ENCODE results near the gene DPM2. TPM values are rescaled to one million over a fixed set of nuclear protein-coding genes. Genes with fewer than 3 reads are reported as not detected.

DPM2 gene
- total RNA-seq, 4 donors from 2014 or later, result 17.3 to 43.3 (median 35.5) TPM

DNA sequence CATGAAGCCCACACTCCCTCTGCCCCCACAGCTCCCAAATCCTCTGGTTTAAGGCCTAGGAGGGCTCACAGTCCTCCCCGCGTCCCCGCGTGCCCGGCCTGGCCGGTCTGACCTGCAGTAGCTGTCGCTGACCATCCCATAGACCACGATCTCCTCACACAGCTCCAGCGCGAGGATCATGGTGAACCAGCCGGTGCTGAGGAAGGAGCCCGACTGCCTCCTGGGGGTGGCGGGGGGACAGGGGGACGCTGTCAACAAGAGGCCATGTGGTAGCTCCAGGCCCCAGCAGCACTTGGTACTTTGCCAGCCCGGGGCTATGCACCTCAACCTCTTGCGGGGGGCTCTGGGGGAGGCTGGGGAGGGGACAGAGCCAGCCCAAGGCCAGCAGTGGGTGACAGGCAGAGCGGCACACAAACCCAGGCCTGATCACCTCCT, 27.8 kb downstream of the DPM2 start:
- no peak for TF ChIP-seq CTCF (IDR thresholded peaks at IDR 0.05)
- Histone ChIP-seq H3K9me3 (no peaks in the 10 kb centered on the region), H3K4me3 (replicated peaks in 1 of 3) (no peak overlapping the region), H3K27me3 (no peaks in the 10 kb centered on the region), H3K27ac (peak overlapping the region in 1 of 3 donors; percentile 38), H3K36me3 (peaks cover 0 to 3% of the 10 kb centered on the region in 2 donors), H3K4me1 (peaks cover 27 to 51% of the 10 kb centered on the region in 2 donors)
- intact Hi-C loops (cut with DNase I), result no loop called here
- DNase-seq, result no peak
- WGBS, 2 donors, result 89 to 100% methylated on average over 2 to 12 of the region's 17 CpGs

DNA sequence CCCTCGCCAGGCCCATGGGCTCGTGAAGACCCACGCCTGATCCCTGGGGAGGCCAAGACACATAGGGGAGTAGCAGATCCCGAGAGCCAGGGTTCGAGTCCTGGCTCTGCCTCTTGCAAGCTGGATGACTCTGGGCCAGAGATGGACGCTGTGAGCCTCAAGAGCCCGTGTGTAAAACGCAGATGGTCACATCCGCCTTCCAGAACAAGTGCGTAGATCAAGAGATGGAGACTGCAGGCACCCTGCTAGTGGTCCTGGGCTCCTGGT, 29.1 kb downstream of the DPM2 start:
- Histone ChIP-seq H3K36me3 (peaks cover 0 to 3% of the 10 kb centered on the region in 2 donors), H3K27me3 (no peaks in the 10 kb centered on the region), H3K9me3 (no peaks in the 10 kb centered on the region), H3K4me3 (replicated peaks in 1 of 3) (no peak overlapping the region), H3K27ac (no peak overlapping the region), H3K4me1 (peaks cover 40 to 64% of the 10 kb centered on the region in 2 donors)
- DNase-seq, result no peak
- TF ChIP-seq CTCF (IDR thresholded peaks at IDR 0.05) (no peak), POLR2A (IDR thresholded peaks at IDR 0.05) (no peak)
- 93 to 95% methylated on average over 10 of the region's 10 CpGs for WGBS, 2 donors
- intact Hi-C loops (cut with DNase I), result no loop called here

GRCh38 chr9:127907867-127908659, 29.6 kb downstream of the DPM2 start:
- H3K27ac ChIP-seq, result no peak overlapping the region
- H3K27me3 ChIP-seq, result no peaks in the 10 kb centered on the region
- no peak overlapping the region for H3K4me3 ChIP-seq (replicated peaks in 1 of 3)
- H3K36me3 ChIP-seq, result peaks cover 0 to 3% of the 10 kb centered on the region in 2 donors
- intact Hi-C loops (cut with DNase I), result no loop called here
- WGBS, 2 donors, result 86 to 88% methylated on average over 27 to 32 of the region's 35 CpGs
- H3K9me3 ChIP-seq, result no peaks in the 10 kb centered on the region
- no peak for DNase-seq
- peaks cover 45 to 69% of the 10 kb centered on the region in 2 donors for H3K4me1 ChIP-seq
- no peak for TF ChIP-seq CTCF (IDR thresholded peaks at IDR 0.05)
- TF ChIP-seq POLR2A (IDR thresholded peaks at IDR 0.05), result no peak

GRCh38 chr9:127905788-127906191, 31.9 kb downstream of the DPM2 start:
- TF ChIP-seq POLR2A (IDR thresholded peaks at IDR 0.05) (peak in 1 of 2 donors; percentile 23), CTCF (IDR thresholded peaks at IDR 0.05) (no peak)
- 25 to 40% methylated on average over 12 of the region's 12 CpGs for WGBS, 2 donors
- peaks cover 0 to 3% of the 10 kb centered on the region in 2 donors for H3K36me3 ChIP-seq
- H3K9me3 ChIP-seq, result no peaks in the 10 kb centered on the region
- intact Hi-C loops (cut with DNase I), result no loop called here
- peak; percentile 89 to 90 for DNase-seq
- no peak overlapping the region for H3K4me3 ChIP-seq (replicated peaks in 1 of 3)
- H3K27ac ChIP-seq, result peak overlapping the region; percentile 70 to 83 (median 80)
- H3K4me1 ChIP-seq, result peaks cover 41 to 52% of the 10 kb centered on the region in 2 donors
- no peaks in the 10 kb centered on the region for H3K27me3 ChIP-seq

DNA sequence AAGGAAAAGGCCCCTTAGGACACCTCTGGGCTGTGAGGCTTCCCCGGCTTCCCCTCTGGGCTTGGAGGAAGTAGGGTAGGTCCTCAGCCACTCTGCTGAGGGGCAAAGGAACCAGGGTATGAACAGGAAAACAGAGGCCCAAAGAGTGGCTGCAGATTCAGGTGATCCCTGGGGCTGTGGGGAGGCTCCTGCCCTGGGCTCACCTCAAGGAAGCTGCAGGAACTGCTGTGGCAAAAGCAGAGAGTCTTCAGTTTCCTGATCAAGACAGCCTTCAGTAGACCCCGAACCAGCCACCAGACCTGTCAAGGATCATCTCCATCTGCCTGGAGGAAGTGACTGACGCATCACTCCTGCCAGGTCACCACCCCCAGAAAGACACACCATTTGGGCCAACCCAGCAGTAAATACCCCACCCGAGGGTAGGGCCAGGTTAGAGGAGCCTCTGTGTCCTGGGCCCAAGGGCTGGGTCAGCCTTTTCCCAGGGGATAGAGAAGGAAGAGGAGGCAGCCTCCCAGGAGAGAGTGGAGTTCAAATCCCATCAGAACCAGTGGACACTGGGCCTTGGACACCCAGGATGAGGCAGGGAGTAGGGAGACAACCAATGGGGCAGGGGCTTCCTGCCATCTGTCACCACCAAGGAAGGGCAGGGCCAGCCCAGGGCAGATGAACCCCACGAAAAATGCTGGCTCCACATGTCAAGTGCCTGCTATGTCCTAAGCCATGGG, 32.5 kb downstream of the DPM2 start:
- 56 to 69% methylated on average over 2 to 5 of the region's 5 CpGs for WGBS, 2 donors
- TF ChIP-seq CTCF (IDR thresholded peaks at IDR 0.05), result no peak
- TF ChIP-seq POLR2A (IDR thresholded peaks at IDR 0.05), result no peak
- DNase-seq, result no peak
- Histone ChIP-seq H3K4me3 (replicated peaks in 1 of 3) (no peak overlapping the region), H3K9me3 (no peaks in the 10 kb centered on the region), H3K36me3 (peaks cover 0 to 3% of the 10 kb centered on the region in 2 donors), H3K27me3 (no peaks in the 10 kb centered on the region), H3K4me1 (peaks cover 37 to 46% of the 10 kb centered on the region in 2 donors), H3K27ac (peak overlapping the region; percentile 70 to 83 (median 80))
- intact Hi-C loops (cut with DNase I), result no loop called here

All from thyroid gland (tissue), 4 donors.